Right lung (tissue), 10 donors: Measurements from ENCODE around the gene TP53TG3. TPM values are rescaled to one million over a fixed set of nuclear protein-coding genes. Genes with fewer than 3 reads are reported as not detected.
"Not testable (repeated sequence)": the region's sequence is repeated elsewhere in the genome, so short reads cannot be mapped to it uniquely, and the experiment has no call there.

Experiments used
- DNase-seq, 2 donors: peaks; one replicate each; pipeline ENCODE4 v3.0.0-alpha.2; 2013
- long read RNA-seq, 8 donors: transcript quantifications; one replicate each; lab custom pipeline, GENCODE V29; 2026
- polyA plus RNA-seq, 5 donors: library from polyadenylated mRNA; unstranded; fragments of 120-200 nt; gene quantifications; one replicate each; pipeline versions ENCODE4 v1.2.1 to v1.2.3, GENCODE V29; 2013; ENCODE audit warnings: inconsistent platforms in 1 of 5, low replicate concordance in 1 of 5; ENCODE audit not compliant: insufficient read length in 5 of 5, insufficient read depth in 1 of 5

Gene TP53TG3
- polyA plus RNA-seq = not detected
- long read RNA-seq, donor 1 = 0 reads
- long read RNA-seq, donor 2 = 0 reads
- long read RNA-seq, donor 3 = 0 reads
- long read RNA-seq, donor 4 = 0 reads
- long read RNA-seq, donor 5 = 0 reads
- long read RNA-seq, donor 6 = 0 reads
- long read RNA-seq, donor 7 = 0 reads
- long read RNA-seq, donor 8 = 0 reads

- DNase-seq = not testable (repeated sequence)
Measured at GRCh38 chr16:32676065-32676464, at the start of gene TP53TG3. Gene TP53TG3, minus strand, starts transcription at chr16:32676165. Its CDS starts 68 bp downstream, at chr16:32676097.

DNA sequence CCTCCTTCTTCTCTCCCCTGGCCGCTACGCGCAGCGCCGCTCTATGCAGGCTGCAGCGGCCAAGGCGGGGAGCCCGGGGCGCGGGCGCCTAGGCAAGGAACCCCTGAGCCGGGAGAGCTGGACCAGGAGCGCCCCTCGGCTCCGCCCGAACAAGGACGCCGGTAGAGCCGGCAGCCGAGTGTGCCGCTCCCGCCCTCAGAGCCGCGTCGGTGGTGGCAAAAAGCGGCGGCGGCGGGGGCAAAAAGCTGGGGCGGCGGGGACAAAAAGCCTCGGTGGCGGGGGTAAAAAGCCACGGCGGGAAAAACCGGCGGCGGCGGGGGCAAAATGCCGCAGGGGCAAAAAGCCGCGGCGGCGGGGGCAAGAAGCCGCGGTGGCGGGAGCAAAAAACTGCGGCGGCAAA, 25.1 kb downstream of the TP53TG3 start:
- DNase-seq = not testable (repeated sequence)

DNA sequence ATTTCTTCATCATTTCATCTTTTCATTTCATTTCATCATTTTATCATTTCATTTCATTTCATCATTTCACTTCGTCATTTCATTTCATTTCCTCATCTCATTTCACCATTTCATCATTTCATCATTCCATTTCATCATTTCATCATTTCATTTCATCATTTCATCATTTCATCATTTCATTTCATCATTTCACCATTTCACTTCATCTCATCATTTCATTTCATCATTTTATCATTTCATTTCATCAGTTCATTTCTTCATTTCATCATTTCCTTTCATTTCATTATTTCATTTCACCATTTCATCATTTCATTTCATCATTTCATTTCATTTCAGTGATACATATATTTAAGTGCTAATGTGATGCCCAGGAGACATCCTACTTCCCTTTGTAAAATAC, 28.4 kb downstream of the TP53TG3 start:
- not testable (repeated sequence) for DNase-seq

- not testable (repeated sequence) for DNase-seq
Measured at GRCh38 chr16:32646780-32647179, 29.2 kb downstream of the TP53TG3 start.

- not testable (repeated sequence) for DNase-seq
Measured at GRCh38 chr16:32646177-32646576, 29.8 kb downstream of the TP53TG3 start.

DNA sequence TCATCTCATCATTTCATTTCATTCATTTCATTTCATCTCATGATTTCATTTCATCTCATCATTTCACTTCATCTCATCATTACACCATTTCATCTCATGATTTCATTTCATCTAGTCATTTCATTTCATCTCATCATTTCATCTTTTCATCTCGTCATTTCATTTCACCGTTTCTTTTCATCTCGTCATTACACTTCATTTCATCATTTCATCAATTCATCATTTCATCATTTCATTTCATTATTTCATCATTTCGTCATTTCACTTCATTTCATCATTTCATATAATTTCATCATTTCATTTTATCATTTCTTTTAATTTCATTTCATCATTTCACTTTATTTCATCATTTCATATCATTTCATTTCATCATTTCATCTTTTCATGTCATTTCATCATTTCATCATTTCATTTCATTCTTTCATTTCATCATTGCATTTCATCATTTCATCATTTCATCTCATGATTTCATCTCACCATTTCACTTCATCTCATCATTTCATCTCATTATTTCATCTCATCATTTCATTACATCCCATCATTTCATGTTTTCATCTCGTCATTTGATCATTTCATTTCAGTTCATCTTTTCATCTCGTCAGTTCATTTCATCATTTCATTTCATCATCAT, 30.6 kb downstream of the TP53TG3 start:
- DNase-seq = not testable (repeated sequence)

DNA sequence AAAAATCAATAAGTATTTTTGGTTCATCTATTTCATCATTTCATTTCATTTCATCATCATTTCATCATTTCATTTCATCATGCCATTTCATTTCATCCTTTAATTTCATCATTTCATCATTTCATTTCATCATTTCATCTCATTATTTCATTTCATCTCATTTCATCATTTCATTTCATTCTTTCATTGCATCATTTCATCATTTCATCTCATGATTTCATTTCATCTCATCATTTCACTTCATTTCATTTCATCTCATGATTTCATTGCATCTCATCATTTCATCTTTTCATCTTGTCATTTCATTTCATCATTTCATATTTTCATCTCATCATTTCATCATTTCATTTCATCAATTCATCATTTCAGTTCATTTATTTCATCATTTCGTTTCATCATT, 31.2 kb downstream of the TP53TG3 start:
- DNase-seq = not testable (repeated sequence)

DNA sequence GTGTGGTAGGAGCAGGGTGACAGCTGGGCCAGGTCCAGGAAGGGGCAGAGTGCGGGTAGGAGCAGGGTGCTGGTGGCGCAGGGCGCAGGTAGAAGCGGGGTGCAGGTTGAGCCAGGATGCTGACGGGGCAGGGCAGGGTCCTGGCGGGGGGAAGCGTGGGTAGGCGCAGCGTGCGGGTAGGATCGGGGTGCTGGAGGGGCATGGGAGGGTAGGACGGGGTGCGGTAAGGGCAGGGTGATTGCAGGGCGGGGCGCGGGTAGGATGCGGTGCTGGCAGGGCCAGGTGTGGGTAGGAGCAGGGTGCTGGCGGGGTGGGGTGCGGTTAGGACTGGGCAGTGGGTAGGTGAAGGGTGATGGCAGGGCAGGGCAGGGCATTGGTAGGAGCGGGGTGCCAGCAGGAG, 38.4 kb downstream of the TP53TG3 start:
- not testable (repeated sequence) for DNase-seq

DNA sequence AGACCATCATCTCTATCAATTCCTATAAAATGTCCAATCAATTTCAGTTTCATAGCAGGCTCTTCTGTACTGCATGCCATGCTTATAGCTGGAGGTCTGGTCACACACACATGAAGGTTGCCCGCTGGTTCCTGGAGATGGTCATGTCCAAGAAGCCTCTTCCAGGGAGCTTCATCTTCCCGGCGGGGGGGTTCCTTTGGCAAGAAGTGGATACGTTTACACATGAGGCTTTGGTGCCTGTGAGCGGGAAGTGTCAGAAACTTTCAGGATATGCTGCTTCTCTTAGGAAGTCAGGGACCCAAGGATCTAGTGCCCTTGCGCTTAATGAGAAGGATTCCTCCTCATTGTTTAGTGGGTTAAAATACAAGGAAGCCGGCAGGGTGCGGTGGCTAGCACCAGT, 43.9 kb downstream of the TP53TG3 start:
- DNase-seq = not testable (repeated sequence)
